ENCODE data around the gene ARHGAP21. TPM values are rescaled to one million over a fixed set of nuclear protein-coding genes. Genes with fewer than 3 reads are reported as not detected.

The ARHGAP21 gene
- total and polyA plus RNA-seq, 2 experiments from 2014 or later, result 15.3 to 44.5 TPM

- Mint-ChIP-seq H3K4me1 (peaks cover 23% of the 10 kb centered on the region), H3K27me3 (ENCODE audit: insufficient read depth, low read depth, poor library complexity) (no peaks in the 10 kb centered on the region), H3K36me3 (ENCODE audit: low read depth) (peaks cover under 1% of the 10 kb centered on the region; the same call in 1 of the 3 replicates), H3K27ac (no peak overlapping the region), H3K9me3 (no peaks in the 10 kb centered on the region), H3K4me3 (no peak overlapping the region)
- H3F3A ChIP-seq (replicated peaks; ENCODE audit: low read depth), result no peaks in the 10 kb centered on the region
- no peaks in the 10 kb centered on the region for H3K36me3 ChIP-seq (ENCODE audit: insufficient read depth)
- no peak overlapping the region for H3K4me2 ChIP-seq
- H3K27ac ChIP-seq (ENCODE audit: low read depth), result no peak overlapping the region
- no peaks in the 10 kb centered on the region for H3K9me2 ChIP-seq (ENCODE audit: insufficient read depth)
- H3K27me3 ChIP-seq (ENCODE audit: insufficient read depth), result no peaks in the 10 kb centered on the region
- H3K79me2 ChIP-seq (replicated peaks; ENCODE audit: insufficient read depth), result no peaks in the 10 kb centered on the region
- H4K20me1 ChIP-seq (replicated peaks; ENCODE audit: insufficient read depth), result no peaks in the 10 kb centered on the region
- ATAC-seq (no peak), DNase-seq (ENCODE audit: low spot score) (no peak)
- no peak overlapping the region for H2AFZ ChIP-seq
- no peaks in the 10 kb centered on the region for H3K4me1 ChIP-seq (ENCODE audit: insufficient read depth)
- no peak overlapping the region for H3K4me3 ChIP-seq
- TF ChIP-seq EZH2phosphoT487 (IDR thresholded peaks at IDR 0.05; ENCODE audit: unreplicated experiment), result no peak
- TF ChIP-seq CREB1 (CRISPR knock-in tag; IDR thresholded peaks at IDR 0.05; ENCODE audit: low read depth), result no peak
- TF ChIP-seq, protein P1, sequence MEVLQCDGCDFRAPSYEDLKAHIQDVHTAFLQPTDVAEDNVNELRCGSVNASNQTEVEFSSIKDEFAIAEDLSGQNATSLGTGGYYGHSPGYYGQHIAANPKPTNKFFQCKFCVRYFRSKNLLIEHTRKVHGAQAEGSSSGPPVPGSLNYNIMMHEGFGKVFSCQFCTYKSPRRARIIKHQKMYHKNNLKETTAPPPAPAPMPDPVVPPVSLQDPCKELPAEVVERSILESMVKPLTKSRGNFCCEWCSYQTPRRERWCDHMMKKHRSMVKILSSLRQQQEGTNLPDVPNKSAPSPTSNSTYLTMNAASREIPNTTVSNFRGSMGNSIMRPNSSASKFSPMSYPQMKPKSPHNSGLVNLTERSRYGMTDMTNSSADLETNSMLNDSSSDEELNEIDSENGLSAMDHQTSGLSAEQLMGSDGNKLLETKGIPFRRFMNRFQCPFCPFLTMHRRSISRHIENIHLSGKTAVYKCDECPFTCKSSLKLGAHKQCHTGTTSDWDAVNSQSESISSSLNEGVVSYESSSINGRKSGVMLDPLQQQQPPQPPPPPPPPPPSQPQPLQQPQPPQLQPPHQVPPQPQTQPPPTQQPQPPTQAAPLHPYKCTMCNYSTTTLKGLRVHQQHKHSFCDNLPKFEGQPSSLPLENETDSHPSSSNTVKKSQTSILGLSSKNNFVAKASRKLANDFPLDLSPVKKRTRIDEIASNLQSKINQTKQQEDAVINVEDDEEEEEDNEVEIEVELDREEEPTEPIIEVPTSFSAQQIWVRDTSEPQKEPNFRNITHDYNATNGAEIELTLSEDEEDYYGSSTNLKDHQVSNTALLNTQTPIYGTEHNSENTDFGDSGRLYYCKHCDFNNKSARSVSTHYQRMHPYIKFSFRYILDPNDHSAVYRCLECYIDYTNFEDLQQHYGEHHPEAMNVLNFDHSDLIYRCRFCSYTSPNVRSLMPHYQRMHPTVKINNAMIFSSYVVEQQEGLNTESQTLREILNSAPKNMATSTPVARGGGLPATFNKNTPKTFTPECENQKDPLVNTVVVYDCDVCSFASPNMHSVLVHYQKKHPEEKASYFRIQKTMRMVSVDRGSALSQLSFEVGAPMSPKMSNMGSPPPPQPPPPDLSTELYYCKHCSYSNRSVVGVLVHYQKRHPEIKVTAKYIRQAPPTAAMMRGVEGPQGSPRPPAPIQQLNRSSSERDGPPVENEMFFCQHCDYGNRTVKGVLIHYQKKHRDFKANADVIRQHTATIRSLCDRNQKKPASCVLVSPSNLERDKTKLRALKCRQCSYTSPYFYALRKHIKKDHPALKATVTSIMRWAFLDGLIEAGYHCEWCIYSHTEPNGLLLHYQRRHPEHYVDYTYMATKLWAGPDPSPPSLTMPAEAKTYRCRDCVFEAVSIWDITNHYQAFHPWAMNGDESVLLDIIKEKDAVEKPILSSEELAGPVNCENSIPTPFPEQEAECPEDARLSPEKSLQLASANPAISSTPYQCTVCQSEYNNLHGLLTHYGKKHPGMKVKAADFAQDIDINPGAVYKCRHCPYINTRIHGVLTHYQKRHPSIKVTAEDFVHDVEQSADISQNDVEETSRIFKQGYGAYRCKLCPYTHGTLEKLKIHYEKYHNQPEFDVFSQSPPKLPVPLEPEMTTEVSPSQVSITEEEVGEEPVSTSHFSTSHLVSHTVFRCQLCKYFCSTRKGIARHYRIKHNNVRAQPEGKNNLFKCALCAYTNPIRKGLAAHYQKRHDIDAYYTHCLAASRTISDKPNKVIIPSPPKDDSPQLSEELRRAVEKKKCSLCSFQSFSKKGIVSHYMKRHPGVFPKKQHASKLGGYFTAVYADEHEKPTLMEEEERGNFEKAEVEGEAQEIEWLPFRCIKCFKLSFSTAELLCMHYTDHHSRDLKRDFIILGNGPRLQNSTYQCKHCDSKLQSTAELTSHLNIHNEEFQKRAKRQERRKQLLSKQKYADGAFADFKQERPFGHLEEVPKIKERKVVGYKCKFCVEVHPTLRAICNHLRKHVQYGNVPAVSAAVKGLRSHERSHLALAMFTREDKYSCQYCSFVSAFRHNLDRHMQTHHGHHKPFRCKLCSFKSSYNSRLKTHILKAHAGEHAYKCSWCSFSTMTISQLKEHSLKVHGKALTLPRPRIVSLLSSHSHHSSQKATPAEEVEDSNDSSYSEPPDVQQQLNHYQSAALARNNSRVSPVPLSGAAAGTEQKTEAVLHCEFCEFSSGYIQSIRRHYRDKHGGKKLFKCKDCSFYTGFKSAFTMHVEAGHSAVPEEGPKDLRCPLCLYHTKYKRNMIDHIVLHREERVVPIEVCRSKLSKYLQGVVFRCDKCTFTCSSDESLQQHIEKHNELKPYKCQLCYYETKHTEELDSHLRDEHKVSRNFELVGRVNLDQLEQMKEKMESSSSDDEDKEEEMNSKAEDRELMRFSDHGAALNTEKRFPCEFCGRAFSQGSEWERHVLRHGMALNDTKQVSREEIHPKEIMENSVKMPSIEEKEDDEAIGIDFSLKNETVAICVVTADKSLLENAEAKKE (CRISPR knock-in tag; IDR thresholded peaks at IDR 0.05), result no peak
- no peak for TF ChIP-seq CTCF (conservative IDR thresholded peaks at IDR 0.05; ENCODE audit: low read depth in 2 of 2)
- no peak for TF ChIP-seq NANOG (IDR thresholded peaks at IDR 0.05; ENCODE audit: borderline replicate concordance)
- TF ChIP-seq ETS1 (IDR thresholded peaks at IDR 0.05), result no peak
- TF ChIP-seq STAT1 (IDR thresholded peaks at IDR 0.05; ENCODE audit: unreplicated experiment), result no peak
- TF ChIP-seq ZNF114 (CRISPR knock-in tag; IDR thresholded peaks at IDR 0.05), result no peak
- TF ChIP-seq EZH2 (IDR thresholded peaks at IDR 0.05; ENCODE audit: low read depth, unreplicated experiment), result no peak
- no peak for TF ChIP-seq POLR2AphosphoS5 (IDR thresholded peaks at IDR 0.05; ENCODE audit: low read depth)
- TF ChIP-seq JUNB (IDR thresholded peaks at IDR 0.05; ENCODE audit: unreplicated experiment), result no peak
- TF ChIP-seq, protein P2, sequence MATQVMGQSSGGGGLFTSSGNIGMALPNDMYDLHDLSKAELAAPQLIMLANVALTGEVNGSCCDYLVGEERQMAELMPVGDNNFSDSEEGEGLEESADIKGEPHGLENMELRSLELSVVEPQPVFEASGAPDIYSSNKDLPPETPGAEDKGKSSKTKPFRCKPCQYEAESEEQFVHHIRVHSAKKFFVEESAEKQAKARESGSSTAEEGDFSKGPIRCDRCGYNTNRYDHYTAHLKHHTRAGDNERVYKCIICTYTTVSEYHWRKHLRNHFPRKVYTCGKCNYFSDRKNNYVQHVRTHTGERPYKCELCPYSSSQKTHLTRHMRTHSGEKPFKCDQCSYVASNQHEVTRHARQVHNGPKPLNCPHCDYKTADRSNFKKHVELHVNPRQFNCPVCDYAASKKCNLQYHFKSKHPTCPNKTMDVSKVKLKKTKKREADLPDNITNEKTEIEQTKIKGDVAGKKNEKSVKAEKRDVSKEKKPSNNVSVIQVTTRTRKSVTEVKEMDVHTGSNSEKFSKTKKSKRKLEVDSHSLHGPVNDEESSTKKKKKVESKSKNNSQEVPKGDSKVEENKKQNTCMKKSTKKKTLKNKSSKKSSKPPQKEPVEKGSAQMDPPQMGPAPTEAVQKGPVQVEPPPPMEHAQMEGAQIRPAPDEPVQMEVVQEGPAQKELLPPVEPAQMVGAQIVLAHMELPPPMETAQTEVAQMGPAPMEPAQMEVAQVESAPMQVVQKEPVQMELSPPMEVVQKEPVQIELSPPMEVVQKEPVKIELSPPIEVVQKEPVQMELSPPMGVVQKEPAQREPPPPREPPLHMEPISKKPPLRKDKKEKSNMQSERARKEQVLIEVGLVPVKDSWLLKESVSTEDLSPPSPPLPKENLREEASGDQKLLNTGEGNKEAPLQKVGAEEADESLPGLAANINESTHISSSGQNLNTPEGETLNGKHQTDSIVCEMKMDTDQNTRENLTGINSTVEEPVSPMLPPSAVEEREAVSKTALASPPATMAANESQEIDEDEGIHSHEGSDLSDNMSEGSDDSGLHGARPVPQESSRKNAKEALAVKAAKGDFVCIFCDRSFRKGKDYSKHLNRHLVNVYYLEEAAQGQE (IDR thresholded peaks at IDR 0.05; ENCODE audit: unreplicated experiment), result no peak
- no peak for TF ChIP-seq ZNF331 (CRISPR knock-in tag; IDR thresholded peaks at IDR 0.05; ENCODE audit: low read depth)
Observed at GRCh38 chr10:24579448-24579847, 144.2 kb downstream of the ARHGAP21 start.

Measured in GM23338 (cell line).